M059J (cell line): Measurements from ENCODE around the gene SLC4A3. TPM values are rescaled to one million over a fixed set of nuclear protein-coding genes. Genes with fewer than 3 reads are reported as not detected.

ENCODE experiments used
- DNase-seq: peaks from one replicate; pipeline ENCODE4 v3.0.0-alpha.2; 2012; ENCODE audit warnings: low read depth
- total RNA-seq: library from RNA; depleted of rRNA; stranded (reverse); fragments of >200 nt; shearing (Covaris generic); gene quantifications from 2 replicates; pipeline ENCODE4 v1.2.3, GENCODE V29; 2014

SLC4A3 gene
- total RNA-seq, 1 experiment from 2014 or later = 2.6 TPM

DNA sequence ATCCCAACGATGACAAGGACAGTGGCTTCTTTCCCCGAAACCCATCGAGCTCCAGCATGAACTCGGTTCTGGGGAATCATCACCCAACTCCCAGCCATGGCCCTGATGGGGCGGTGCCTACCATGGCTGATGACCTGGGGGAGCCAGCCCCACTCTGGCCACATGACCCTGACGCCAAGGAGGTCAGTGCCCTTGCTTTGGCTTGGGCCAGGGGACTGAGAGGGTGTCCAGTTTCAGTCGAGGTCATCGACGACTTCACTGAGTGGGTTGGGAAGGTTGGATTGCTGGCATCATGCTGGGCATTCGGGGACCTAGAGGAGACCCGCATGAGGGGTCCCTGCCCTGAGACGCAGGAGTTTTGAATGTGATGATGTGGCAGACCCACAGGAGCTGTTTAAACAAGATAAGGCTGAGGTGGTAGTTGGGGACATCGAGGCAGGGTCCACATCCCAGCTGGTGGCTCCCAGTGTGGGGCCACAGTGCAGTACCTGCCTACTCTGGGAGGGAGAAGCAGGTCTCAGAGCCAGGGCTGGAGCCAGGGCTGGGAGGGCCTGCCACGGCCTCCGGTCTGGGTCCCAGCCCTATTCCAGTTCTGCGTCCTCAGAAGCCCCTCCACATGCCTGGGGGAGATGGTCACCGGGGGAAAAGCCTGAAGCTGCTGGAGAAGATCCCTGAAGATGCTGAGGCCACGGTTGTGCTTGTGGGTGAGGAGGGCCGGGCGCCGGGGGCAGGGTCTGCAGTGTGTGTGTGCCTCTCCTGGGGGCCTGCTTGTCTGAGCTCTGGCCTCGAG is 6.0 kb downstream of the SLC4A3 start:
- no peak for DNase-seq

DNA sequence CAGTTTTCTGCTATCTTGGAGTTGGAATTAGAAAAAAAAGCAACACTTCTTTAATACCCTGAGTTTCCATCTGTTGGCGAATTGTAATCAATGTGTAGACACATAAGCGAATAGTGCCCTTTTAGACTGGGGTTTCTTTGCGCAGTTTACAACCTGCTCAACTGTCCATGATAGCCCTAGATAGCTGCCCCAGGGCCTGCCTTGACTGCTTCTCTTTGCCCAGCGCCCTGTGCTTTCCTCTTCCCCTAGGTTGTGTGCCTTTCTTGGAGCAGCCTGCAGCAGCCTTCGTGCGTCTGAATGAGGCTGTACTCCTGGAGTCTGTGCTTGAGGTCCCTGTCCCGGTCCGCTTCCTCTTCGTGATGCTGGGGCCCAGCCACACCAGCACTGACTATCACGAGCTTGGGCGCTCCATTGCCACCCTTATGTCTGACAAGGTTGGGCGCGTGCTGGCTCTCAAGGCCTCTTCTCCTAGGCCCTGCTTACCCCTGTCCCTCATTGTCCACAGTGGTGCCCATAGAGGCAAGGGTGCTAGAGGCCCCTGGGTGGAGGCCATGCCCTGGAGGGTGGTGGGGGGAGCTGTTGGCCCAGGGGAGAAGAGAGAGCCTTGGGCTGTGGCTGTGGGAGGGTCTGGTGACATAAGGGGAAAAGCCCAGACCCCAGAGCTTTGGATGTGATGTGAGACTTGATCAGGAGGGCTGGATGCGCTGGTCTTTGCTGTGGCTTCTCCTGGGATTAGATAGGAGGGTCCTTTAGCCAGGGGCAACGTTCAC is 6.9 kb downstream of the SLC4A3 start:
- DNase-seq = no peak

DNA sequence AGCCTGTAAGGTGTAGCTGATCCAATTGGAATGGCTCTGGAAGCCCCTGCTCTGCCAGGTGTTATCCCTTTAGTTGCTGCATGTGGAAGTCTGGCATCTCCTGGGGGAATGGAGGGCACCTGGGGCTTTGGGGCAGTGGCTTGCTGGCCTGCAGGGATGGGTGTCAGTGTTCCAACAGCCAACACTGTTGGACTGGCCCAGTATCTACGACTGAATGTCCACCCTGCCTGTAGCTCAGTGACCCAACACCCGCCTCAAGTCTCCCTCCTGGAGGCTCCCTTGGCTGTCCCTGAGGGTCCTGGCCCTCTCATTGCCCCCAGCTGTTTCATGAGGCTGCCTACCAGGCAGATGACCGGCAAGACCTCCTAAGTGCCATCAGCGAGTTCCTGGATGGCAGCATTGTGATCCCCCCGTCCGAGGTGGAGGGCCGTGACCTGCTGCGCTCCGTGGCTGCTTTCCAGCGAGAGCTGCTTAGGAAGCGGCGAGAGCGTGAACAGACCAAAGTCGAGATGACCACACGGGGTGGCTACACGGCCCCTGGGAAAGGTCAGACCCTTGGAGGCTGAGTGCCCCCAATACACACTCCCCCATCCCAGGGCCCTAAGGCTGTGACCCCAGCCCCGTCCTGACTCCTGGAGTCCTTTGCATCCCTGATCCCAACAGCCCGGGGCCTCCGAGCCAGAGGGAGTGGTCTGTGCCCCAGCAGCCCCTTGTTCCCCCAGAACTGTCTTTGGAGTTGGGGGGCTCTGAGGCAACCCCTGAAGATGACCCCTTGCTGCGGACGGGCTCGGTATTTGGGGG is 7.7 kb downstream of the SLC4A3 start:
- DNase-seq = no peak

DNA sequence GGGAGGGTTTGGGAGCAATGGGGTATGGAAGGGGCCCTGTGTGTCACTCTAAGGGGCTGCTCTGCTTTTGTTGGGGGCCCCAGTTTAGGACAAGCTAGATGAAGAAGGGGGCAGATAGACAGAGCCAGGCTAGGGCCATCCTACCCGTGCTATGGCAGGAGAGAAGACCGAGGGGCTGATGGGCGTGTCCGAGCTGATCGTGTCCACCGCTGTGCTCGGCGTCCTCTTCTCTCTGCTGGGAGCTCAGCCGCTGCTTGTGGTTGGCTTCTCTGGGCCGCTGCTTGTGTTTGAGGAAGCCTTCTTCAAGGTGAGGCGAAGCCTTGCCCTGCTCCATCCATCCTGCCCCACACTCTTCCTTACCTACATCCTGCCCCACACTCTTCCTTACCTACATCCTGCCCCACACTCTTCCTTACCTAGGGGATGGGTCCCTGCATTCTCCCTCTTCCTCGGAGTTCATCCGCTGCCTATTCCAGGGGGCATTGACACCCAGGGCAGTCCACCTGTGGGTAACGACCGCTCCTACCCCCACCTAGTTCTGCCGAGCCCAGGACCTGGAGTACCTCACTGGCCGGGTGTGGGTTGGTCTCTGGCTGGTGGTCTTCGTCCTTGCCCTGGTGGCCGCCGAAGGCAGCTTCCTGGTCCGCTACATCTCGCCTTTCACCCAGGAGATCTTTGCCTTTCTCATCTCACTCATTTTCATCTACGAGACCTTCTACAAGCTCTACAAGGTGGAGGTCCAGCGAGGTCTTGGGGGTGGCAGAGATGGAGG is 8.9 kb downstream of the SLC4A3 start:
- DNase-seq = no peak

DNA sequence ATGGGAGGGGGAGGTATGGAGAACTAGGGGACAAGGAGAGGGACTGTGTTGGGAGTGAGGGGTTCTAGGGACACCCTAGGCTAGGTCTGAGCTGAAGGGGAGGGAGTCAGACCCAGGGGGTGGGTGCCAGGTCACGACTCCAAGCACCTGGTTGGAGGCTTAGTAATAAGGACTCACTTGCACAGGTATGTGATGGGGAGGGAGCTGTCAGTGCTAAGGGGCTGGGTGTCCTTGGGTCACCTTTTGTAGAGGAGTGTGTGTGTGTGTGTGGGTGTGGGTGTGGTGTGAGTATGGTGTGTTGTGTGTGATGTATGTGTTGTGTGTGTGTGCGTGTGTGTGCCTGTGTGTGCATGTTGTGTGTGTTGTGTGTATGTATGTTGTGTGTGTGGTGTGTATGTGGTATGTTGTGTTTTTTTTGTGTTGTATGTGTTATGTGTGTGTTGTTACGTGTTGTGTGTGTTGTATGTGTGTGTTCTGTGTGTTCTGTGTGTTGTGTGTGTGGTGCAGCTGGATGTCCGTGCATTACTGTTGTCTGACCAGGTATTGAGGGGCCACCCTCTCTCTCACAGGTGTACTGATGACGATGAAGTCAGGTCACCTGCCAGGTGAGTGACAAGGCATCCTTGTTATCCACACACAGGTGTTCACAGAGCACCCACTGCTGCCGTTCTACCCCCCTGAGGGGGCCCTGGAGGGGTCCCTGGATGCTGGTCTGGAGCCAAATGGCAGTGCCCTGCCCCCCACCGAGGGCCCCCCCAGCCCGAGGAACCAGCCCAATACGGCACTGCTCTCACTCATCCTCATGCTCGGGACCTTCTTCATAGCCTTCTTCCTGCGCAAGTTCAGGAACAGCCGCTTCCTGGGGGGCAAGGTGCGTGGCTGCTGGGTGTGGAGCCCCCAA is 9.8 kb downstream of the SLC4A3 start:
- no peak for DNase-seq

DNA sequence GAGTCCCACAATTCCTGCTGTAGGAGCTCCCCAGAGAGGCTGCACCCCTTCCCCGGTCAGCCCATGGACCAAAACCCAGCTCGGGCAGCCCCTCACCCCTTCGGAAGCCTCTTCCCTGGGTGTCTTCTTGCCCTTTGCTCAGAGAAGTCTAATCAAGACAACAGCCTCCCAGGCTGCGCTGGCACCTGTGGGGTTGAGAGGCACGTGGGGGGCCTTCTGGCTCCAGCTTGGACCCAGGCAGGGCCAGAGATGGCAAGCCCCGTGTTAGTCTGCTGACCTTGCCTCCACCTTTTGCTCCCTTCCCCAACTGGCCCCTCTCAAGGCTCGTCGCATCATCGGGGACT is 10.4 kb downstream of the SLC4A3 start:
- no peak for DNase-seq

DNA sequence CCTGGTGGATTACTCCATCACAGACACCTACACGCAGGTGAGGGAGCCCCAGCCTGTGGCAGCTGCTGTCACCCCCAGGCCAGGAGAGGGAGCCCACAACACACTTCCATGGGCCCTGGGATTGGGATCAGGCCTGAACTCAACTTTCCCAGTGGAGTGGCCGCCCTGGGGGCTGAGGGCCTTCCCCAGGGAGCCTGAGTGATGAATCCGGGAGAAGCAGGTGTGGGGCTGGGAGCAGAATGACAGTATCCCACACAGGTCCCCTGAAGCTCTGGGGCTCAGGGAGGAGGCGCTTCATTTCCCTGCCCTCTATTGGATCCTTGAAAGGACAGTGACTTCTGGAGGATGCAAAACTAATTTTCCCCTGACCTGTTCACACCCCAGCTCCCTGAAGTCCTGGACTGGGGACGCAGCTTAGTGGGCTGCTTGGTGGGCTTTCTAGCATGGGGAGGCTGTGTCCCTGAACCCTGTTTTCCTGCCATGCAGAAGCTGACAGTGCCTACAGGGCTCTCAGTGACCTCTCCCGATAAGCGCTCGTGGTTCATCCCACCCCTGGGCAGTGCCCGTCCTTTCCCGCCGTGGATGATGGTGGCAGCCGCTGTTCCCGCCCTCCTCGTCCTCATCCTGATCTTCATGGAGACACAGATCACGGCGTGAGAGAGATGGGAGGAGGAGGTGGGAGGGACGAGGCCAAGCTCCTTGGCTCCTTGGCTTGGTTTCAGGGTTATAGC is 11.0 kb downstream of the SLC4A3 start:
- DNase-seq = no peak

DNA sequence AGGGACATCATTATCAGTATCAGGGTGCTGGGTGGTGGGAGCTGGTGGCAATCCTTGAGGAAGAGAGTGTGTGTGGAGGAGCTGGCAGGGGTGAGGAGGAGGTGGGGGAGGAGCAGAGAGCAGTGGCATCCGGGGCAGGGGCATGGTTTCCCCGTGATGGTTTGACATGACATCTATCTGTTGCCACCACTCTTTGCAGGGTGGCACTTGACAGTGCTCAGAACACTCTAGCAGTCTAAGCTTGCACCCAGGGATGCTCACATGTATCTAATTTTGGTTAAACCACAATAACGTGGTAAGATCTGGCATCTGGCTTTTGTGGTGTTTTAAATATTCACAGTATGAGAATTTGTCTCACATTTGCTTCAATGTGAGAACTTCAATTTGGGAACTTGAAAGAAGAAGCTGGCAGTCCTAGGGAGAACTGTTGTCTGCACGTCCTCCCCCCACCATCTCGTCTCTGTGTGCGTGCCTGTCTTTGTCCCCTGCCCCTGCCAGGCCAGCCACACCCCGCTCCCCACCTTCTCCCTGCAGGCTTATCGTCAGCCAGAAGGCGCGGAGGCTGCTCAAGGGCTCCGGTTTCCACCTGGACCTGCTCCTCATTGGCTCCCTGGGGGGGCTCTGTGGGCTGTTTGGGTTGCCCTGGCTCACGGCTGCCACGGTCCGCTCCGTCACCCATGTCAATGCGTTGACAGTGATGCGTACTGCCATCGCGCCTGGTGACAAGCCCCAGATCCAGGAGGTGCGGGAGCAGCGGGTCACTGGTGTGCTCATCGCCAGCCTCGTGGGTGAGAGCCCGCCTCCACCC is 11.7 kb downstream of the SLC4A3 start:
- DNase-seq = no peak

DNA sequence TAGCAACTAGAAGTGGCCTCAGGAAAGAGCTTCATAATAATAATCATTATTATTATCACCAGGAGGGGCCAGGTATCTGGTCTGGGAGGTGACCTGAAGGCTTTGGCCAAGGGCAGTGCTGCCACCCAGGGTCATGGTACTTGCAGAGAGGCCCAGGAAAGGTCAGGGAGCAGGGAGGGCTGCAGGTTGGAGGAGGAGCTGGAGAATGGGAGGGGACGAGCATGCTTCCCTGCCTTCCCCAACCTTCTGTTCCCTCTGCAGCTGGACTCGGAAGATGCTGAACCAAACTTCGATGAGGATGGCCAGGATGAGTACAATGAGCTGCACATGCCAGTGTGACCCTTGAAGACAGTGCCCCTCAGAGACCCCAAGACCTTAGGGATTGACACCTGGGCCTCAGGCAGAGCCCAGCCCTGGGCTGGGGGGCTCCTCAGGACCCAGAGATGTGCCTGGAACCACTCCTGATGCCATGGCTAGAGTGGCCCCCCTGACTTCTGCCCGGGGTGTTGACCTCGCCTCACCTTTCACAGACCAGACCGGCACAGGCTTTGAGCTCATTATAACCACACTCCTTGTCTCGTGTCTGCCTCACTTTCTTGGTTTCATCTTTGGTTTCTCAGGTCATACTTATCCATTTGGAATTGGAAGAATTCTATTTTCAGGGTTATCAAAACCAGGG is 14.1 kb downstream of the SLC4A3 start:
- DNase-seq = no peak

DNA sequence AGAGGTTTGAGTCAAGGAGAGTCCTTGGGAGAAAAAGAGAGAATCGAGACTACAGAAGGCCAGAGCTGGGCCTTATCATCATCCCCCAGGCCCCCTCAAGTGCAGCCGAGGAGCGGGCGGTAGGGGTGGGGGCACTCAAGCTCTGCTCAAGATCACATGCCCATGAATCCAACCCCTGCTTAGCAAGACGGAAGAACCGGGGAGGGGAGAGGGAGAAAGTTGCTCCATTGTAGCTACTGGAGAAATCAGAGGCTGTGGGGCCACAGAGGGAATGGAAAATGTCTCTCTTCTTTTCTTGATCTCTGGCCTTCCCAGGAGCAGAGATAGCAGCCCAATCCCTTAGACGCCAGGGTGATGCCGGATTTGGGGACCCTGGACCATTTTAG is 14.6 kb downstream of the SLC4A3 start:
- DNase-seq = no peak

DNA sequence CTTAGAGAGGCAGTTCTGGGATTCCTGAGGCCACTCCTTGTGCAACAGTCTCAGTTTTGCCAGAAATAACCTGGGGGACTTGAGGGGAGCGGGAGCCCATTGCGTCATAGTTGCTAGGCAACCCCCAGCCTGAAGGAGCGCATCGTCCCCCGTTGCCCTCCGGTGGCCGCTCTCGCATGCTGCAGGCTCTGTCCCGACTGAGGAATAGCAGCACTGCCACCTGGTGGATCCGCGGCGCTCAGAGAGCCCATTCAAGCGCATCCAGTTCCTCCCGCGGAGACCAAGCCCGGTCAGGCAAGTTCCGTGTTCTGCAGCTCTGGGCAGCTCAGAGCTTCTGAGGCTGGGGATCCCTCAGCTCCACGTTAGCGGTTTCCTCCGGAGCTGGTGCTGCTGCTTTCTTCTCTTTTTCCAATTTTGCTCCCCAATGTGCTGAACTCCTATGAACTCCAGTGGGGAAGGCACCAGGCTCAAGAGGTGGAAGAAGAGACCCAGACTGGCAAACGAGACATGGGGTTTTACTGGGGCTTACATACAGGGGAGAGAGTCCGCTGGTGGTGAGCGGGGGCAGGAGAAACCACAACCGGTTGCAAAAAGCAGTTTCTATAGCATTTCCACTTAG is 15.1 kb downstream of the SLC4A3 start:
- DNase-seq = peak; percentile 89

DNA sequence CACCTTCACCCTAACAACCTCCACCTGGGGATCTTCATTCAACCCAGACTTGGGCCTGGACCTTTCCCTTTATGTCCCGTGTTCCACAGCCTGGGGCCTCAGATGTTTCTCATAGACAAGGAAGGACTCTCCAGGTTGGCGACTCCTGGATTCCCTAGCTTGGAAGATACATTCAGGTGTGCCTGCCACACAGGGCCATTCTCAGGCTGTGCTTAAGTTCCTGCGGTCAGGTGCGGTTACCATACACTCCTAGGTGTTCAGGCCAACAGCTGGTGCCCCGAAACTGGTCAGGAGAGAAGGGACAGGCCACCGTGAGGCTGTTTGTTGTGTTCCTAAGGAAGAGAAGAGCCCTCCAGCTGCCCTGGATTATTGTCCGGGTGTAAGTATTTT is 15.6 kb downstream of the SLC4A3 start:
- DNase-seq = no peak

DNA sequence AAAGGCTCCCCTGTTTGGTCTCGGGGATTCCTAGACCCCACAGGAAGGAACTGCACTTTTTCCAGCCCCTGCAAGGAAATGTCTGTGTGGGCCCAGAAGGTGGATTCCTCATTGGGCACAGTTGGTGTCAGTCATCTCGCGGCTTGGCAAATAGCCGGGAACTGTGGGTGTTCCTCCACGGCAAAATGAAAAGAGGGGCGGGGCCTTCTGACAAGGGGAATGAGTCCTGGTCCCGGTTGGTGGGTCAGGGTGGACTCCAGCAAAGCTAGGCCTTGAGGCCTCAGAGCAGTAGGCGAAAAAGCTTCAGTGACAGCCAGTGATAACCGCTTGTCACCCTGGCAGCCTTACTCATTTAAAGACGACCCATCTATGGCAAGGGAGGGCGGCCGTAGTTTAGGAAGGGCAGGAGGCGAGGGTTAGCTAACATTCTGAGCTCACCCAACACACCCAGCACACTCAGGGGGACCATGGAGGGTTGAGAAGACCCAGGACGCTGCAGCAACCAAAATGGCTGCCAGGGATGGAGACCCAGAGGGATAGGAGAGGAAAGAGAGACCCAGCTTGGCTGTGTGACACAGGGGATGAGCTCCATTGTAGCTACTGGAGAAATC is 16.5 kb downstream of the SLC4A3 start:
- DNase-seq = no peak

DNA sequence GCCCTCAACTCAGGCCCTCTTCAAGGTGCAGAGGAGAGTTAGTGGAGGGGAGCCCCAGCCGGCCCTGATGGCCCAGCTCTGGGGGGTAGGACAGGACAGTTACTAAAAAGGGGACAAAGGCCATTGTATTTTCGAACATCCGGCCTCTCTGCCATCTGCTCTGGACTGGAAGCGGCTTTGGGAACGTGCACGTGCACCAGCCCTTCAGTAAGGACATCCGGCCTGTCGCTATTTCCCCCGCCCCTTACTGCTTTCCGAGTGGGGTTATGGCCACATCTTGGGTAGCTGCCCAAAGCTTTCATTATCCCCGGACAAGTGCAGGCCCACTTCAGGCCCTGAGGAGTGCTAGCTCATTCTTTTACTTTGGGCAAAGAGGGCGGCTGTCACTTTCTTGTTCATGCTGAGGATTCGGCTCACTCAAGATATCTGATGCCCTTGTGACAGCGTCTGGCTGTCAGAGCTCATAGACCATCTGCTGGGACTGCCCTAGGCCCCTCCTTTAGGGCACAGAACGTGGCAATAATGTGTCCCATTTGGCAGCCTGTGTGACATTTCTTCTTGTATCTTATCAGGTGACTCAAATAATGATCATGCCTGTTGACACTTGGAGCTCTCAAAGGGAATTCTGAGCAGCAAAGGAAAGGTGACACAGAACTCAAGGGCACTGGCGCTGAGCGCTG is 17.5 kb downstream of the SLC4A3 start:
- DNase-seq = no peak

DNA sequence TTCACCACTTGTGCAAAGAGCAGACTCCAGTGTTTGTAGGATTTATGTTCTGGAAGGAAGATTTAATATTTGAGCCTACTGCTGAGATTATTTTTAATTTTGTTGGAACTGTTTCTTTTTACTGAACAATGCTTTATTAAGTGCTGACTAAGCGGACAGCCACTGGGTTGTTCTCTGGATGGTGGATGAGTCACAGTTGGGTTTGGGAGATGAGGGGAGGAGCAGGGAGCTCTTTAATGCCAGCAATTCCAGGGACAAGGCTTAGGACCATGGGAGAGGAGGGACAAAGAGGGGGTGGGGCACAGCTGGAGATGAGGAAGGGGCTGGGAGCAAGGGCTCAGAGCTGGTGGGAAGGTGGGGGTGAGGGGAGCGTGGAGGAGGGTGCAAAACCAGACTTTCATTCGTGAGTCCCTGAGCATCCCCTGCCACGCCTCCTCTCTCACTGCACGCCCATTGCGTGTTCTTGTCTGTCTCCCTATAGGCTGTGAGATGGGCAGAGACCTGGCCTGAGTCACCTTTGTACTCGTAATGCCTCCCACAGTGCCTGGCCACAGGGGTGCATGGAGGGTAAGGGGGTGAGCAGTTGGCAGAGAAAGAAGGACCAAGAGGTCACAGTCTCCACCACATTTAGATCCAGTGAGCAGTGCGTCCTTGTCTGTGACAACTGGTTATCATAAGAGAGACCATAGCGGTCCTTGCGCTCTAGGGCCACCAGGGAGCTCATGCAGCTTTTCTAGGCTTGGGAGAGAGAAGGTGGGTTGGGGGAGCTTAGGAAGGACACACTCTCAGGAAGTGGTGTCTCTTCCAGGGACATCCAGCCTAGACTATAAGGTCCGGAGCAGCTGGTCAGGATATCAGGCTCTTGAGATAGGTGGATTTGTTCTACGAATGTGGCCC is 18.4 kb downstream of the SLC4A3 start:
- DNase-seq = peak; percentile 86

DNA sequence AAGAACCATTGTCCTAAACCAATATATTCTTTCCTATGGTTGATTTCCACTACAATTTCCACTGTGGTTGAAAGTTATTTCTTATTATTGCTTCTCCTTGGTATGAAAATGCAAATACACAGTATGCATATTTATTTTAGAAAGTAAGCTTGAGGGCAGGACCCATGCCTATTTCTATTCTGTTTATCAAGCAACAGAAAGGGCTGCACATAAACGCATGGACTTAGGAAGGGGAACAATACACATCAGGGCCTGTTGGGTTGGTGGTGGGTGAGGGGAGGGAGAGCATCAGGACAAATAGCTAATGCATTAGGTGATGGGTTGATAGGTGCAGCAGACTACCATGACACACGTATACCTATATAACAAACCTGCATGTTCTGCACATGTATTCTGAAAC is 20.7 kb downstream of the SLC4A3 start:
- no peak for DNase-seq
